Fibroblast of the conjunctiva (primary cell): ENCODE data around the gene NEGR1.
A peak's percentile ranks its signal among the peaks of the same experiment; 100 is the strongest.
"Not testable (repeated sequence)": the region's sequence is repeated elsewhere in the genome, so short reads cannot be mapped to it uniquely, and the experiment has no call there.

ENCODE experiments used
- DNase-seq: peaks from one replicate; pipeline ENCODE4 v3.0.0-alpha.2; 2010; ENCODE audit warnings: low read depth

NEGR1 gene

GRCh38 chr1:71940261-71940660 is 342.1 kb downstream of the NEGR1 start:
- no peak for DNase-seq

- no peak for DNase-seq
Measured at GRCh38 chr1:71930511-71930910, 351.8 kb downstream of the NEGR1 start.

GRCh38 chr1:71921935-71922559 is 360.3 kb downstream of the NEGR1 start:
- DNase-seq = no peak

- DNase-seq = no peak
Measured at GRCh38 chr1:71921204-71921603, 361.1 kb downstream of the NEGR1 start.

GRCh38 chr1:71920556-71920955 is 361.8 kb downstream of the NEGR1 start:
- DNase-seq = no peak

- no peak for DNase-seq
Measured at GRCh38 chr1:71919811-71920509, 362.4 kb downstream of the NEGR1 start.

- no peak for DNase-seq
Measured at GRCh38 chr1:71918630-71919029, 363.7 kb downstream of the NEGR1 start.

- no peak for DNase-seq
Measured at GRCh38 chr1:71916894-71917293, 365.4 kb downstream of the NEGR1 start.

- DNase-seq = no peak
Measured at GRCh38 chr1:71914626-71915025, 367.7 kb downstream of the NEGR1 start.

- no peak for DNase-seq
Measured at GRCh38 chr1:71908871-71909390, 373.4 kb downstream of the NEGR1 start.

- no peak for DNase-seq
Measured at GRCh38 chr1:71908303-71908702, 374.0 kb downstream of the NEGR1 start.

GRCh38 chr1:71899881-71900280 is 382.5 kb downstream of the NEGR1 start:
- no peak for DNase-seq

- DNase-seq = not testable (repeated sequence)
Measured at GRCh38 chr1:71888166-71888565, 394.2 kb downstream of the NEGR1 start.

- DNase-seq = no peak
Measured at GRCh38 chr1:71885171-71885570, 397.2 kb downstream of the NEGR1 start.

- no peak for DNase-seq
Measured at GRCh38 chr1:71882637-71883036, 399.7 kb downstream of the NEGR1 start.

GRCh38 chr1:71882226-71882625 is 400.1 kb downstream of the NEGR1 start:
- DNase-seq = no peak

GRCh38 chr1:71881611-71882010 is 400.7 kb downstream of the NEGR1 start:
- DNase-seq = no peak

GRCh38 chr1:71869326-71869725 is 413.0 kb downstream of the NEGR1 start:
- DNase-seq = no peak

GRCh38 chr1:71862756-71863155 is 419.6 kb downstream of the NEGR1 start:
- DNase-seq = no peak

- peak; percentile 8 for DNase-seq
Measured at GRCh38 chr1:71861022-71861421, 421.3 kb downstream of the NEGR1 start.

GRCh38 chr1:71859806-71860205 is 422.5 kb downstream of the NEGR1 start:
- DNase-seq = no peak

- DNase-seq = peak; percentile 43
Measured at GRCh38 chr1:71857862-71858261, 424.5 kb downstream of the NEGR1 start.

- no peak for DNase-seq
Measured at GRCh38 chr1:71853360-71853759, 429.0 kb downstream of the NEGR1 start.

GRCh38 chr1:71850936-71851335 is 431.4 kb downstream of the NEGR1 start:
- no peak for DNase-seq
